HCT116 (cell line): ENCODE results near the gene TCF7L1. TPM values are rescaled to one million over a fixed set of nuclear protein-coding genes. Genes with fewer than 3 reads are reported as not detected.
A peak's percentile ranks its signal among the peaks of the same experiment; 100 is the strongest.

ENCODE experiments used
- ATAC-seq: fragments of 200-7000 bp; cut with Tn5 transposase; 2 replicates; pipeline ENCODE4 v1.9.1; 2020; ENCODE audit warnings: mild to moderate bottlenecking, moderate library complexity
- BruUV-seq: library from RNA; stranded (reverse); fragments of 400-500 nt; replicated peaks from 2 replicates; lab custom pipeline; 2021; lab: Mats Ljungman, UMichigan
- CTCF ChIA-PET: fragments of 300-600 bp; sonication (Branson Sonifier 250); formaldehyde crosslinking; loops from one replicate; lab custom pipeline; 2021; ENCODE audit warnings: antibody characterized with exemption; lab: Charles Lee
- POLR2A ChIA-PET: fragments of 300-600, 350-600 bp; sonication (Branson Sonifier 250); formaldehyde crosslinking; loops from one replicate; lab custom pipeline; 2021; ENCODE audit warnings: antibody characterized with exemption; lab: Charles Lee
- RAD21 ChIA-PET, 2 experiments: fragments of 300-600 bp; sonication (Branson Sonifier 250); formaldehyde crosslinking; loops; one replicate each; lab custom pipeline; 2023; ENCODE audit warnings: low total read pairs in 2 of 2; ENCODE audit not compliant: uncharacterized antibody in 2 of 2, unreplicated experiment in 2 of 2, low non-redundant PET in 1 of 2; lab: Charles Lee
- DNase-seq: peaks from one replicate; pipeline ENCODE4 v3.0.0-alpha.2; 2010; ENCODE audit warnings: low read depth, low spot score
- H2AFZ ChIP-seq: fragments of 200-600 bp; shearing (Covaris generic), sonication (generic); 2 replicates; pipeline ENCODE4 v1.6.1; 2017; ENCODE audit warnings: low read depth, mixed run types, mixed read lengths, antibody characterized with exemption, low read length; ENCODE audit not compliant: poor library complexity, severe bottlenecking
- H3K27ac ChIP-seq: 2 replicates; pipeline ENCODE4 v1.5.1; 2012; ENCODE audit warnings: low read depth, low read length
- H3K27me3 ChIP-seq: fragments of 200-600 bp; sonication (generic); 2 replicates; pipeline ENCODE4 v1.6.1; 2016; ENCODE audit warnings: mixed run types, low read length, mixed read lengths; ENCODE audit not compliant: insufficient read depth
- H3K36me3 ChIP-seq, 2 experiments: fragments of 200-500 bp in 1 of 2; fragments of 200-600 bp in 1 of 2; sonication (Bioruptor generic) in 1 of 2; sonication (generic) in 1 of 2; 2 replicates each; pipeline versions ENCODE4 v1.5.1 to v1.6.1; 2014 to 2016; ENCODE audit warnings: low read length in 2 of 2, inconsistent platforms in 1 of 2, mixed read lengths in 1 of 2, mixed run types in 1 of 2; ENCODE audit not compliant: insufficient read depth in 2 of 2, control insufficient read depth in 1 of 2
- H3K4me1 ChIP-seq, 2 experiments: fragments of 200-600 bp in 1 of 2; sonication (generic) in 1 of 2; 2 replicates each; pipeline versions ENCODE4 v1.5.1 to v1.6.1; 2012 to 2017; ENCODE audit warnings: low read length in 2 of 2, inconsistent platforms in 1 of 2, mild to moderate bottlenecking in 1 of 2, mixed read lengths in 1 of 2, mixed run types in 1 of 2, moderate library complexity in 1 of 2; ENCODE audit not compliant: insufficient read depth in 2 of 2, control insufficient read depth in 1 of 2
- H3K4me2 ChIP-seq: fragments of 200-600 bp; sonication (generic); 2 replicates; pipeline ENCODE4 v1.6.1; 2017; ENCODE audit warnings: mixed run types, low read length, mixed read lengths
- H3K4me3 ChIP-seq, 2 experiments: fragments of 200-600 bp in 1 of 2; sonication (generic) in 1 of 2; replicated peaks in 1 of 2; 2 replicates each; pipeline ENCODE4 v1.5.1; 2011 to 2016; ENCODE audit warnings: low read length in 2 of 2, control low read depth in 1 of 2, low read depth in 1 of 2, mild to moderate bottlenecking in 1 of 2, mixed read lengths in 1 of 2, mixed run types in 1 of 2
- H3K79me2 ChIP-seq: fragments of 200-600 bp; sonication (generic); 2 replicates; pipeline ENCODE4 v1.6.1; 2017; ENCODE audit warnings: mild to moderate bottlenecking, mixed run types, low read length, moderate library complexity, mixed read lengths; ENCODE audit not compliant: insufficient read depth
- H3K9ac ChIP-seq: fragments of 200-600 bp; sonication (generic); 2 replicates; pipeline ENCODE4 v1.6.1; 2016; ENCODE audit warnings: low read length, mixed read lengths
- H3K9me2 ChIP-seq: fragments of 200-600 bp; sonication (generic), shearing (Covaris generic); 2 replicates; pipeline ENCODE4 v1.6.1; 2017; ENCODE audit warnings: mixed run types, mild to moderate bottlenecking, moderate library complexity; ENCODE audit not compliant: insufficient read depth
- H3K9me3 ChIP-seq, 2 experiments: fragments of 200-500 bp in 1 of 2; fragments of 200-600 bp in 1 of 2; sonication (Bioruptor generic) in 1 of 2; sonication (generic) in 1 of 2; 2 replicates each; pipeline ENCODE4 v1.6.1; 2014 to 2017; ENCODE audit warnings: low read length in 2 of 2, mixed read lengths in 2 of 2, inconsistent platforms in 1 of 2, low read depth in 1 of 2, mild to moderate bottlenecking in 1 of 2, mixed run types in 1 of 2, moderate library complexity in 1 of 2; ENCODE audit not compliant: control insufficient read depth in 1 of 2, insufficient read depth in 1 of 2
- H4K20me1 ChIP-seq: fragments of 200-600 bp; sonication (generic), shearing (Covaris generic); 2 replicates; pipeline ENCODE4 v1.6.1; 2017; ENCODE audit warnings: mixed run types, mild to moderate bottlenecking, moderate library complexity; ENCODE audit not compliant: insufficient read depth
- CBX3 ChIP-seq: IDR thresholded peaks from 2 replicates; pipeline ENCODE4 v1.6.1; 2012; ENCODE audit warnings: low read depth
- CEBPB ChIP-seq: IDR thresholded peaks from 2 replicates; pipeline ENCODE4 v1.6.1; 2012; ENCODE audit warnings: low read depth
- EGR1 ChIP-seq: IDR thresholded peaks from 2 replicates; pipeline ENCODE4 v1.6.1; 2012; ENCODE audit warnings: low read depth
- ELF1 ChIP-seq: IDR thresholded peaks from 2 replicates; pipeline ENCODE4 v1.6.1; 2012; ENCODE audit warnings: low read depth, borderline replicate concordance
- EZH2 ChIP-seq: fragments of 200-600 bp; sonication (generic); IDR thresholded peaks from 2 replicates; pipeline ENCODE4 v1.6.1; 2017; ENCODE audit warnings: antibody characterized with exemption, mixed run types
- EZH2phosphoT487 ChIP-seq: fragments of 200-600 bp; IDR thresholded peaks from 2 replicates; pipeline ENCODE4 v1.6.1; 2018; ENCODE audit warnings: antibody characterized with exemption, borderline replicate concordance
- FOSL1 ChIP-seq: IDR thresholded peaks from 2 replicates; pipeline ENCODE4 v1.6.1; 2012; ENCODE audit warnings: low read depth
- JUND ChIP-seq: IDR thresholded peaks from 2 replicates; pipeline ENCODE4 v1.6.1; 2012
- MAX ChIP-seq: IDR thresholded peaks from 2 replicates; pipeline ENCODE4 v1.6.1; 2012
- POLR2AphosphoS5 ChIP-seq: IDR thresholded peaks from 2 replicates; pipeline ENCODE4 v1.6.1; 2011; ENCODE audit warnings: mild to moderate bottlenecking, low read depth, low read length, moderate library complexity
- RAD21 ChIP-seq: IDR thresholded peaks from 2 replicates; pipeline ENCODE4 v1.6.1; 2012; ENCODE audit warnings: low read depth, mild to moderate bottlenecking
- SIN3A ChIP-seq: IDR thresholded peaks from 2 replicates; pipeline ENCODE4 v1.6.1; 2012; ENCODE audit warnings: low read depth
- SP1 ChIP-seq: IDR thresholded peaks from 2 replicates; pipeline ENCODE4 v1.6.1; 2012; ENCODE audit warnings: low read depth
- TCF7L2 ChIP-seq: IDR thresholded peaks from 2 replicates; pipeline ENCODE4 v1.7.0; 2011; ENCODE audit warnings: borderline replicate concordance, inconsistent platforms; ENCODE audit not compliant: insufficient read depth, insufficient read length; ENCODE audit errors: extremely low read depth
- YY1 ChIP-seq: IDR thresholded peaks from 2 replicates; pipeline ENCODE4 v1.6.1; 2011; ENCODE audit warnings: low read length, low read depth, moderate library complexity, mild to moderate bottlenecking; ENCODE audit not compliant: insufficient replicate concordance; ENCODE audit errors: extremely low read depth
- intact Hi-C: fragments of 100-400 bp; cut with micrococcal nuclease; formaldehyde crosslinking; loops from 2 replicates; pipeline ENCODE4 v1.10.0; 2022
- total RNA-seq: library from RNA; stranded (reverse); gene quantifications from one replicate; pipeline ENCODE4 v1.2.1, GENCODE V29; 2021; ENCODE audit not compliant: unreplicated experiment
- TF ChIP-seq, protein P1 (sequence below): IDR thresholded peaks from 2 replicates; pipeline ENCODE4 v1.6.1; 2012

TCF7L1 gene
- total RNA-seq, 1 experiment from 2014 or later = 10.3 TPM

DNA sequence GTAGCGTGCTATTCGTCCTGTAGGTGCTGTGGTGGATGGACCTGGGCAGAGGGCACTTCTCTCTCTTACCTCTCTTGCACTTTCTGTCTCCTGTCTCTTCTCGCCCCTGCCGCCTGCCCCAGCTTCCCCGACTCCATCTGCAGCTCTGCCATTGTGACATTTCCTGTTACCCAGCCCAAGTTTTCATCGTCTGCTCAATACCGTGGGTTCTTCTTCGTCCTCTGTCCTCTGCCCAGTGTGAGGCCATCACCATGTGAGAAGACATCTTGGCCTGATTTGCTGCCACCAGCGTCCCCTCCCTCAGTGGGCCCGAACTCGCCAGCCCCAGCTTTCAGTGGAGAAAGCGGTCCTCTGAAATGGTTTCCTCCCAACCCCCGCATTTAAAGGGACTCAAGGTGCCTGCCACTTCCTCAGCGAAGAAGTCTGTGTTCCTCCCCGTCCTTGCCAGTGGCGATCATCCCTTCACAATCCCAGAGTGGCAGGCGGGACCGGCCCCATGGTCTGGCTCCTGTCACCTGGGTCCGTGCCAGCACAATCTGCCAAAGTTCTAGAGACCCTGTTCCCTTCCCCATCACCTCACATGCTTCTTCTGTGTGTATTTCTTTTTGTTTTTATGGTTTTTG, 176.6 kb downstream of the TCF7L1 start:
- BruUV-seq = TSS peak; percentile 71
- H3K4me3 ChIP-seq = no peak overlapping the region
- DNase-seq (no peak), ATAC-seq (no peak)
- H3K4me2 ChIP-seq = no peak overlapping the region
- H2AFZ ChIP-seq = no peak overlapping the region
- POLR2A ChIA-PET = interaction anchor here (0.7 kb wide), 1 partner anchor 402 kb away, joined by 3 read pairs; no protein-coding TSS in a partner anchor
- CTCF ChIA-PET = no interaction called here
- no peaks in the 10 kb centered on the region for H3K79me2 ChIP-seq
- intact Hi-C loops = no loop called here
- H3K9me2 ChIP-seq = no peaks in the 10 kb centered on the region
- H3K36me3 ChIP-seq = no peaks in the 10 kb centered on the region
- H3K27ac ChIP-seq = no peak overlapping the region
- RAD21 ChIA-PET = no interaction called here
- no peaks in the 10 kb centered on the region for H3K4me1 ChIP-seq
- H3K27me3 ChIP-seq = no peaks in the 10 kb centered on the region
- no peaks in the 10 kb centered on the region for H3K9me3 ChIP-seq
- no peaks in the 10 kb centered on the region for H4K20me1 ChIP-seq
- no peak overlapping the region for H3K9ac ChIP-seq
- TF ChIP-seq, protein P1, sequence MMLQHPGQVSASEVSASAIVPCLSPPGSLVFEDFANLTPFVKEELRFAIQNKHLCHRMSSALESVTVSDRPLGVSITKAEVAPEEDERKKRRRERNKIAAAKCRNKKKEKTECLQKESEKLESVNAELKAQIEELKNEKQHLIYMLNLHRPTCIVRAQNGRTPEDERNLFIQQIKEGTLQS = no peak
- TF ChIP-seq RAD21 = no peak
- TF ChIP-seq TCF7L2 = no peak
- no peak for TF ChIP-seq YY1
- TF ChIP-seq SP1 = no peak
- TF ChIP-seq FOSL1 = no peak
- TF ChIP-seq CEBPB = no peak
- TF ChIP-seq JUND = no peak
- no peak for TF ChIP-seq EGR1
- TF ChIP-seq ELF1 = no peak

GRCh38 chr2:85310330-85310729, 177.1 kb downstream of the TCF7L1 start:
- DNase-seq (no peak), ATAC-seq (no peak)
- H3K4me2 ChIP-seq = no peak overlapping the region
- H3K9ac ChIP-seq = no peak overlapping the region
- ChIA-PET CTCF (no interaction called here), RAD21 (no interaction called here), POLR2A (no interaction called here)
- no peaks in the 10 kb centered on the region for H3K27me3 ChIP-seq
- H3K36me3 ChIP-seq = no peaks in the 10 kb centered on the region; a peak in 1 of 4 replicates
- no peak overlapping the region for H2AFZ ChIP-seq
- H3K9me3 ChIP-seq = no peaks in the 10 kb centered on the region
- TF ChIP-seq RAD21 (no peak), MAX (no peak), SIN3A (no peak), YY1 (no peak), POLR2AphosphoS5 (no peak), SP1 (no peak), EZH2phosphoT487 (no peak), JUND (no peak), CBX3 (no peak), EZH2 (no peak), ELF1 (no peak)
- TF ChIP-seq, protein P1 = no peak
- H3K27ac ChIP-seq = no peak overlapping the region
- H3K9me2 ChIP-seq = no peaks in the 10 kb centered on the region
- intact Hi-C loops = no loop called here
- no peak overlapping the region for H3K4me3 ChIP-seq
- no peaks in the 10 kb centered on the region for H3K4me1 ChIP-seq
- no TSS peak for BruUV-seq
- no peaks in the 10 kb centered on the region for H4K20me1 ChIP-seq
- no peaks in the 10 kb centered on the region for H3K79me2 ChIP-seq
